ENCODE measurements around the gene AGMAT. TPM values are rescaled to one million over a fixed set of nuclear protein-coding genes. Genes with fewer than 3 reads are reported as not detected.

The AGMAT gene
- total and polyA plus RNA-seq, 2 donors (not counting 1 experiment from before 2014, with no cell fraction given) = 3.5 to 3.7 TPM

- no peaks in the 10 kb centered on the region for H3K79me2 ChIP-seq (ENCODE audit: control insufficient read depth, insufficient read depth, low read length)
- TF ChIP-seq EZH2 (IDR thresholded peaks at IDR 0.05; ENCODE audit: borderline replicate concordance, insufficient read depth, low read depth, low read length, poor library complexity, severe bottlenecking) = no peak
- TF ChIP-seq, protein P1, sequence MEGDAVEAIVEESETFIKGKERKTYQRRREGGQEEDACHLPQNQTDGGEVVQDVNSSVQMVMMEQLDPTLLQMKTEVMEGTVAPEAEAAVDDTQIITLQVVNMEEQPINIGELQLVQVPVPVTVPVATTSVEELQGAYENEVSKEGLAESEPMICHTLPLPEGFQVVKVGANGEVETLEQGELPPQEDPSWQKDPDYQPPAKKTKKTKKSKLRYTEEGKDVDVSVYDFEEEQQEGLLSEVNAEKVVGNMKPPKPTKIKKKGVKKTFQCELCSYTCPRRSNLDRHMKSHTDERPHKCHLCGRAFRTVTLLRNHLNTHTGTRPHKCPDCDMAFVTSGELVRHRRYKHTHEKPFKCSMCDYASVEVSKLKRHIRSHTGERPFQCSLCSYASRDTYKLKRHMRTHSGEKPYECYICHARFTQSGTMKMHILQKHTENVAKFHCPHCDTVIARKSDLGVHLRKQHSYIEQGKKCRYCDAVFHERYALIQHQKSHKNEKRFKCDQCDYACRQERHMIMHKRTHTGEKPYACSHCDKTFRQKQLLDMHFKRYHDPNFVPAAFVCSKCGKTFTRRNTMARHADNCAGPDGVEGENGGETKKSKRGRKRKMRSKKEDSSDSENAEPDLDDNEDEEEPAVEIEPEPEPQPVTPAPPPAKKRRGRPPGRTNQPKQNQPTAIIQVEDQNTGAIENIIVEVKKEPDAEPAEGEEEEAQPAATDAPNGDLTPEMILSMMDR (IDR thresholded peaks at IDR 0.05) = no peak
- Mint-ChIP-seq H3K27me3 (no peaks in the 10 kb centered on the region), H3K9me3 (ENCODE audit: insufficient read depth) (no peaks in the 10 kb centered on the region), H3K4me3 (peak overlapping the region; percentile 86), H3K4me1 (peaks cover 11% of the 10 kb centered on the region), H3K27ac (peak overlapping the region; percentile 79)
- DNase-seq (peak; percentile 96), ATAC-seq (ENCODE audit: low read depth) (peak; percentile 97)
- H3K9me3 ChIP-seq (ENCODE audit: control extremely low read depth in 1 of 3, control insufficient read depth in 2 of 3, insufficient read depth in 1 of 3, low read length in 2 of 3) = no peaks in the 10 kb centered on the region
- H3K27ac ChIP-seq (ENCODE audit: low read length in 2 of 2) = peak overlapping the region; percentile 34 to 80
- ChIA-PET CTCF (interaction anchor here (0.9 to 2.6 kb wide), 4 partner anchors 13 to 137 kb away, joined by 3 to 8 read pairs (median 6); no protein-coding TSS in a partner anchor), POLR2A (interaction anchor here (0.6 to 2.2 kb wide), 10 partner anchors 13 to 231 kb away, joined by 3 to 16 read pairs (median 5); partner anchors contain the start of gene DNAJC16)
- H3K4me3 ChIP-seq (ENCODE audit: control extremely low read depth in 1 of 5, extremely low read depth in 1 of 5, insufficient read depth in 1 of 5, low read depth in 2 of 5, low read length in 4 of 5) = peak overlapping the region; percentile 59 to 95 (median 72)
- peak overlapping the region; percentile 96 for H2AFZ ChIP-seq (ENCODE audit: insufficient read depth, low read depth, low read length, poor library complexity, severe bottlenecking)
- 3% methylated on average over 56 of the region's 56 CpGs for WGBS (ENCODE audit: insufficient coverage)
- intact Hi-C loops (cut with micrococcal nuclease) = loop anchor here (1.0 to 2.0 kb wide), 5 partner anchors 14 to 137 kb away; partner anchors contain the start of genes AGMAT, DDI2 and DNAJC16
- peak overlapping the region; percentile 91 for H3K4me2 ChIP-seq (replicated peaks; ENCODE audit: low read depth, low read length, poor library complexity, severe bottlenecking)
- H3K4me1 ChIP-seq (ENCODE audit: control insufficient read depth in 2 of 2, insufficient read depth in 2 of 2, low read length in 2 of 2) = peaks cover 5 to 11% of the 10 kb centered on the region in 2 donors
- no peaks in the 10 kb centered on the region for H3K27me3 ChIP-seq (replicated peaks in 1 of 4; ENCODE audit: control extremely low read depth in 1 of 4, control insufficient read depth in 3 of 4, insufficient read depth in 4 of 4, low read length in 3 of 4)
- H3K36me3 ChIP-seq (replicated peaks in 1 of 2; ENCODE audit: control extremely low read depth in 1 of 2, control insufficient read depth in 1 of 2, extremely low read depth in 1 of 2, insufficient read depth in 2 of 2, low read length in 1 of 2) = no peaks in the 10 kb centered on the region
- H3K9ac ChIP-seq (ENCODE audit: low read length) = peak overlapping the region; percentile 85
- H4K20me1 ChIP-seq (ENCODE audit: control insufficient read depth, insufficient read depth, low read length, poor library complexity, severe bottlenecking) = no peaks in the 10 kb centered on the region
Observed at GRCh38 chr1:15603050-15603965, 18.5 kb upstream of the AGMAT start.

DNA sequence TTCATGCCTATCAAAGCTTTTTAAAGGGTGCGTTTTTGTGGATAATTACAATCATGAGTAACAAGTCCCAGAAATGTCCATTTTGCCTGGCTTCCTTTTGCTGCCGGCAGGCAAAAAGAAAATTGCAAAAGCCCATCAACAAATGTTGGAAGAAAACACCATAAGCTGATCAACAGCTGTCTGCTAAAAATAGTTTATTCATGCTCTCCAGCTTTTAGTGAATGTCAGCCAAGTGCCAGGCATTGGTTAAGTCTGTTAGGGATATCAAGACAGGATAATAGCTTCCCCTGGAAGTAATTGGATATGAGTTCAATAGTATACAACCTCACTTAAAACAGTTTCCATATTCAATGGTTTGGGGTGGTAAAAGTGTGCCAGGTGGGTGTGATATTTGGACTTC is 13.6 kb upstream of the AGMAT start:
- H3K79me2 ChIP-seq (ENCODE audit: control insufficient read depth, insufficient read depth, low read length) = no peaks in the 10 kb centered on the region
- intact Hi-C loops (cut with micrococcal nuclease) = no loop called here
- no peaks in the 10 kb centered on the region for H4K20me1 ChIP-seq (ENCODE audit: control insufficient read depth, insufficient read depth, low read length, poor library complexity, severe bottlenecking)
- H3K9ac ChIP-seq (ENCODE audit: low read length) = no peak overlapping the region
- ChIA-PET POLR2A (no interaction called here), CTCF (interaction anchor here (0.7 to 1.1 kb wide), 2 partner anchors 122 to 139 kb away, joined by 3 read pairs; no protein-coding TSS in a partner anchor)
- no peaks in the 10 kb centered on the region for H3K27me3 ChIP-seq (replicated peaks in 1 of 4; ENCODE audit: control extremely low read depth in 1 of 4, control insufficient read depth in 3 of 4, insufficient read depth in 4 of 4, low read length in 3 of 4)
- no peak for DNase-seq
- TF ChIP-seq, protein P1 (IDR thresholded peaks at IDR 0.05) = no peak
- TF ChIP-seq EZH2 (IDR thresholded peaks at IDR 0.05; ENCODE audit: borderline replicate concordance, insufficient read depth, low read depth, low read length, poor library complexity, severe bottlenecking) = no peak
- WGBS (ENCODE audit: insufficient coverage) = no CpG with 5 or more reads among the region's 2 CpGs
- Mint-ChIP-seq H3K4me3 (no peak overlapping the region), H3K4me1 (peaks cover 6% of the 10 kb centered on the region), H3K27me3 (no peaks in the 10 kb centered on the region), H3K9me3 (ENCODE audit: insufficient read depth) (no peaks in the 10 kb centered on the region), H3K27ac (no peak overlapping the region)
- H3K4me2 ChIP-seq (replicated peaks; ENCODE audit: low read depth, low read length, poor library complexity, severe bottlenecking) = no peak overlapping the region
- no peak overlapping the region for H3K4me3 ChIP-seq (ENCODE audit: control extremely low read depth in 1 of 5, extremely low read depth in 1 of 5, insufficient read depth in 1 of 5, low read depth in 2 of 5, low read length in 4 of 5)
- no peak overlapping the region for H2AFZ ChIP-seq (ENCODE audit: insufficient read depth, low read depth, low read length, poor library complexity, severe bottlenecking)
- no peak for ATAC-seq (ENCODE audit: low read depth)
- no peaks in the 10 kb centered on the region for H3K9me3 ChIP-seq (ENCODE audit: control extremely low read depth in 1 of 3, control insufficient read depth in 2 of 3, insufficient read depth in 1 of 3, low read length in 2 of 3)
- H3K4me1 ChIP-seq (ENCODE audit: control insufficient read depth in 2 of 2, insufficient read depth in 2 of 2, low read length in 2 of 2) = peaks cover 0 to 3% of the 10 kb centered on the region in 2 donors
- no peak overlapping the region for H3K27ac ChIP-seq (ENCODE audit: low read length in 2 of 2)
- no peaks in the 10 kb centered on the region for H3K36me3 ChIP-seq (replicated peaks in 1 of 2; ENCODE audit: control extremely low read depth in 1 of 2, control insufficient read depth in 1 of 2, extremely low read depth in 1 of 2, insufficient read depth in 2 of 2, low read length in 1 of 2)

All from B cell (primary cell).